ENCODE results near the gene CEBPZ. TPM values are rescaled to one million over a fixed set of nuclear protein-coding genes. Genes with fewer than 3 reads are reported as not detected.

CEBPZ gene
- total and polyA plus RNA-seq, 2 donors (not counting 1 experiment from before 2014, with no cell fraction given) = 19.9 to 48.9 TPM

DNA sequence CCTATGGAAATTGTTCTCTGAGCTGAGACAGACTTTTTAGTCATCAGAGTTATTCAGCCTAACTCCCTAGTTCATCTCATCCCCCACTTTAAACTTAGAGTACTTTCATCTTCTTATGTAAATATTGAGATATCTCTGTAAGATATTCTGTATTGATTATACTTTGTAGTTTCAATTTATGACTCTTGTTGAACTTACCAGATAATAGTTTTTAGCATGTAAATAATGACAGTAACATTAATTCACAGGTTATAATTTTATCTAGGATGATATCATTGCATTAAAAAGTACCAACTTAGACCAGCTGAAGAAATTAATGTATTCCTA, 59.8 kb downstream of the CEBPZ start:
- Histone ChIP-seq H3K36me3 (ENCODE audit: control insufficient read depth, insufficient read depth, low read length) (no peaks in the 10 kb centered on the region), H3K9ac (ENCODE audit: insufficient read depth, low read length) (no peak overlapping the region), H3K27me3 (ENCODE audit: control insufficient read depth, insufficient read depth, low read length) (no peaks in the 10 kb centered on the region), H3K4me1 (ENCODE audit: control insufficient read depth, extremely low read depth, insufficient read depth, low read length) (no peaks in the 10 kb centered on the region), H4K20me1 (ENCODE audit: control insufficient read depth, extremely low read depth, insufficient read depth, low read length) (no peaks in the 10 kb centered on the region), H2AFZ (ENCODE audit: low read length) (no peak overlapping the region), H3K79me2 (ENCODE audit: control insufficient read depth, insufficient read depth, low read length) (no peaks in the 10 kb centered on the region), H3K9me3 (ENCODE audit: control insufficient read depth, insufficient read depth, low read depth, low read length) (no peaks in the 10 kb centered on the region), H3K4me3 (replicated peaks in 1 of 4; ENCODE audit: control extremely low read depth in 1 of 4, insufficient read depth in 1 of 4, low read depth in 3 of 4, low read length in 4 of 4) (no peak overlapping the region), H3K4me2 (ENCODE audit: extremely low read depth, insufficient read depth, low read length) (no peak overlapping the region), H3K27ac (ENCODE audit: insufficient read depth, low read length) (no peak overlapping the region)
- no peak for DNase-seq (ENCODE audit: low read depth in 2 of 2)
- TF ChIP-seq, protein P1, sequence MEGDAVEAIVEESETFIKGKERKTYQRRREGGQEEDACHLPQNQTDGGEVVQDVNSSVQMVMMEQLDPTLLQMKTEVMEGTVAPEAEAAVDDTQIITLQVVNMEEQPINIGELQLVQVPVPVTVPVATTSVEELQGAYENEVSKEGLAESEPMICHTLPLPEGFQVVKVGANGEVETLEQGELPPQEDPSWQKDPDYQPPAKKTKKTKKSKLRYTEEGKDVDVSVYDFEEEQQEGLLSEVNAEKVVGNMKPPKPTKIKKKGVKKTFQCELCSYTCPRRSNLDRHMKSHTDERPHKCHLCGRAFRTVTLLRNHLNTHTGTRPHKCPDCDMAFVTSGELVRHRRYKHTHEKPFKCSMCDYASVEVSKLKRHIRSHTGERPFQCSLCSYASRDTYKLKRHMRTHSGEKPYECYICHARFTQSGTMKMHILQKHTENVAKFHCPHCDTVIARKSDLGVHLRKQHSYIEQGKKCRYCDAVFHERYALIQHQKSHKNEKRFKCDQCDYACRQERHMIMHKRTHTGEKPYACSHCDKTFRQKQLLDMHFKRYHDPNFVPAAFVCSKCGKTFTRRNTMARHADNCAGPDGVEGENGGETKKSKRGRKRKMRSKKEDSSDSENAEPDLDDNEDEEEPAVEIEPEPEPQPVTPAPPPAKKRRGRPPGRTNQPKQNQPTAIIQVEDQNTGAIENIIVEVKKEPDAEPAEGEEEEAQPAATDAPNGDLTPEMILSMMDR (conservative IDR thresholded peaks at IDR 0.05 in 1 of 2, IDR thresholded peaks at IDR 0.05 in 1 of 2; ENCODE audit: low read depth in 1 of 2, low read length in 2 of 2) = no peak
- TF ChIP-seq EZH2 (IDR thresholded peaks at IDR 0.05; ENCODE audit: low read length, missing control alignments) = no peak

DNA sequence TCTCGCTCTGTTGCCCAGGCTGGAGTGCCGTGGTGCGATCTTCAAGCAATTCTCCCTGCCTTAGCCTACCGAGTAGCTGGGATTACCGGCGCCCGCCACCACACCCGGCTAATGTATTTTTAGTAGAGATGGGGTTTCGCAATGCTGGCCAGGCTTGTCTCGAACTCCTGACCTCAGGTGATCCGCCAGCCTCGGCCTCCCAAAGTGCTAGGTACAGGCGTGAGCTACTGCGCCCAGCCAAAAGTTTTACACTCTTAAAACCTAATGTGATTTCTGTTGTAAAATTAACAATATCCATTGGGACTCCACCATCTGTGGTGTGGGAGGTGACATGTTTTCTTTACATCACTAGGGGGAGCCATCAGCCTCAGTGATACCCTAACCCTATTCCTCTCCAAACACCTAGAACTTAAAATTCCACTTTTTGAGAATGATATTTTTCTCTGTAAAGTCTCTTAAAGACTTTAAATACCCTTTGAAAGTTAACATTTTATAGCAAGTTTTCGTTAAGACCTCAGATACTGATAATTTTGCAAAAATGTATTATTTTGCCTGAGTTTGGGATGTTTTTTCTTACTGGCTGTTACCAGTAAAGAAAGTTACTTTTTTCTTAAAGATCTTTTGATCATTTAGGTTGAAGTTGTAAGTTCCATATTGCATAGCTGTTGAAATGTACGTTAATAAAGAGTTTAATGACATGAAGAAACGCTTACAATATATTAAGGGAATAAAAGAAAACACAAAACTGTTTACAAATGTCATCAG, 63.0 kb downstream of the CEBPZ start:
- H3K36me3 ChIP-seq (ENCODE audit: control insufficient read depth, insufficient read depth, low read length) = no peaks in the 10 kb centered on the region
- H3K4me2 ChIP-seq (ENCODE audit: extremely low read depth, insufficient read depth, low read length) = no peak overlapping the region
- peak; percentile 39 to 63 for DNase-seq (ENCODE audit: low read depth in 2 of 2)
- H3K9ac ChIP-seq (ENCODE audit: insufficient read depth, low read length) = no peak overlapping the region
- no peak overlapping the region for H3K27ac ChIP-seq (ENCODE audit: insufficient read depth, low read length)
- no peaks in the 10 kb centered on the region for H3K9me3 ChIP-seq (ENCODE audit: control insufficient read depth, insufficient read depth, low read depth, low read length)
- H3K4me1 ChIP-seq (ENCODE audit: control insufficient read depth, extremely low read depth, insufficient read depth, low read length) = no peaks in the 10 kb centered on the region
- H3K4me3 ChIP-seq (replicated peaks in 1 of 4; ENCODE audit: control extremely low read depth in 1 of 4, insufficient read depth in 1 of 4, low read depth in 3 of 4, low read length in 4 of 4) = no peak overlapping the region
- H2AFZ ChIP-seq (ENCODE audit: low read length) = no peak overlapping the region
- no peaks in the 10 kb centered on the region for H3K79me2 ChIP-seq (ENCODE audit: control insufficient read depth, insufficient read depth, low read length)
- no peaks in the 10 kb centered on the region for H4K20me1 ChIP-seq (ENCODE audit: control insufficient read depth, extremely low read depth, insufficient read depth, low read length)
- TF ChIP-seq EZH2 (IDR thresholded peaks at IDR 0.05; ENCODE audit: low read length, missing control alignments) = no peak
- TF ChIP-seq, protein P1 (conservative IDR thresholded peaks at IDR 0.05 in 1 of 2, IDR thresholded peaks at IDR 0.05 in 1 of 2; ENCODE audit: low read depth in 1 of 2, low read length in 2 of 2) = peak; percentile 75 to 81
- no peaks in the 10 kb centered on the region for H3K27me3 ChIP-seq (ENCODE audit: control insufficient read depth, insufficient read depth, low read length)

DNA sequence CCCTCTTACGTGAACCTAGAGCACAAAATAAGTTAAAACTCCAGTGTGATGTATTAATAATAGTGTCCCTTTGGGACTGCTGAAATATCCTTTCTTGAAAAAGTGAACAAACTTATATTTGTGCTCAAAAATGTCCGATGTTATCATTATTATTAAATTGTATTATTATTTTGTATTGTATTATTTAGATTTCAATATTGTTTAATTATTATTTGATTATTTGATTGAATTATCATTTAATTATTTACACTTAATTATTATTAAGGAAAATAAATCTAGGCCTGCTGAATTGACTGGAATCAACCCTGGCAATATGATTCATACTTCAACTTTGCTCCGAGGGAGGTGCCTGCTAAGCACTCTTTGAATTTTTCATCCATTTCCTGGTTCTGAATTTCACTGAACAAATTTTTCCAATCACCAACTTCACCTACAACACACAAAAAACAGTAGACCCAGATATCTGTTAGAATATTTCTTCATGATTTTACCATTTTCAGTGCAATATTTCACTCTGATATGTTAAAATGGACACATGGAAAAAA, 63.7 kb downstream of the CEBPZ start:
- Histone ChIP-seq H3K4me2 (ENCODE audit: extremely low read depth, insufficient read depth, low read length) (no peak overlapping the region), H3K4me3 (replicated peaks in 1 of 4; ENCODE audit: control extremely low read depth in 1 of 4, insufficient read depth in 1 of 4, low read depth in 3 of 4, low read length in 4 of 4) (no peak overlapping the region), H3K79me2 (ENCODE audit: control insufficient read depth, insufficient read depth, low read length) (no peaks in the 10 kb centered on the region), H3K27ac (ENCODE audit: insufficient read depth, low read length) (no peak overlapping the region), H3K9me3 (ENCODE audit: control insufficient read depth, insufficient read depth, low read depth, low read length) (no peaks in the 10 kb centered on the region), H4K20me1 (ENCODE audit: control insufficient read depth, extremely low read depth, insufficient read depth, low read length) (no peaks in the 10 kb centered on the region), H3K36me3 (ENCODE audit: control insufficient read depth, insufficient read depth, low read length) (no peaks in the 10 kb centered on the region), H3K4me1 (ENCODE audit: control insufficient read depth, extremely low read depth, insufficient read depth, low read length) (no peaks in the 10 kb centered on the region), H2AFZ (ENCODE audit: low read length) (no peak overlapping the region), H3K27me3 (ENCODE audit: control insufficient read depth, insufficient read depth, low read length) (no peaks in the 10 kb centered on the region), H3K9ac (ENCODE audit: insufficient read depth, low read length) (no peak overlapping the region)
- DNase-seq (ENCODE audit: low read depth in 2 of 2) = peak in 1 of 2 donors; percentile 27
- TF ChIP-seq EZH2 (IDR thresholded peaks at IDR 0.05; ENCODE audit: low read length, missing control alignments) = no peak
- TF ChIP-seq, protein P1 (conservative IDR thresholded peaks at IDR 0.05 in 1 of 2, IDR thresholded peaks at IDR 0.05 in 1 of 2; ENCODE audit: low read depth in 1 of 2, low read length in 2 of 2) = no peak
